ENCODE measurements around the gene TDRD7.

The TDRD7 gene

GRCh38 chr9:97386733-97387503 is 25.0 kb upstream of the TDRD7 start:
- DNase-seq (ENCODE audit: insufficient read length, low spot score), result peak; percentile 55
- FAIRE-seq, result no peak

GRCh38 chr9:97387504-97387886 is 24.4 kb upstream of the TDRD7 start:
- no peak for DNase-seq (ENCODE audit: insufficient read length, low spot score)
- no peak for FAIRE-seq

- FAIRE-seq, result no peak
- DNase-seq (ENCODE audit: insufficient read length, low spot score), result no peak
These were observed 23.8 kb upstream of the TDRD7 start for GRCh38 chr9:97387936-97388684.

DNA sequence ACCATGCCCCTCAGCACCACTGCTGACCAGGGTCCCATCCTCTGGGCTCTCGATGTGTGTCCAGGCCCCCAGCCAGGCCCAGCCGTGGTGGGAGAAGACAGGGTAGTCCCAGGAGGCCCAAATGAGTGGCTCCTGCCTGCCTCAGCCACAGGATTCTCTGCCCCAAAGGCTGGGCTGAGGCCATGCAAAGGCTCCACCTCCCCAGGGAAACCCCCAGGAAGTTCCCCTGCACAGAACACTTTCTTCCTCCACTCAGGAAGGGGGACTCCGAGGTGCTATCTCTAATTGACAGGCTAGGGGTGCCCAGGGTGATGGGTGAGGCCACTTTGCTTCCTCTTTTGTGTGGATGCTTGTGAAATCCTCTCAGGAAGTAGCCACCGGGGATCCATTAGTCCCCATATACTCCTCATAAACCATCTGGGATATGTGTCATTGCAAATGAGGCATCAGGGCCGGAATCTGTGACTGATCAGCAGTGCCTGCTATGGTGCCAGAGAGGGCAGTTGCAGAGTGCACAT is 23.1 kb upstream of the TDRD7 start:
- DNase-seq (ENCODE audit: insufficient read length, low spot score), result no peak
- FAIRE-seq, result no peak

GRCh38 chr9:97389249-97389648 is 22.6 kb upstream of the TDRD7 start:
- DNase-seq (ENCODE audit: insufficient read length, low spot score), result no peak
- FAIRE-seq, result no peak

GRCh38 chr9:97390791-97391406 is 21.0 kb upstream of the TDRD7 start:
- FAIRE-seq, result no peak

GRCh38 chr9:97394881-97395280 is 17.0 kb upstream of the TDRD7 start:
- no peak for FAIRE-seq
- DNase-seq (ENCODE audit: insufficient read length, low spot score), result no peak

More at GRCh38 chr9:97390791-97391406, 21.0 kb upstream of the TDRD7 start:
- DNase-seq (ENCODE audit: insufficient read length, low spot score), result no peak

DNA sequence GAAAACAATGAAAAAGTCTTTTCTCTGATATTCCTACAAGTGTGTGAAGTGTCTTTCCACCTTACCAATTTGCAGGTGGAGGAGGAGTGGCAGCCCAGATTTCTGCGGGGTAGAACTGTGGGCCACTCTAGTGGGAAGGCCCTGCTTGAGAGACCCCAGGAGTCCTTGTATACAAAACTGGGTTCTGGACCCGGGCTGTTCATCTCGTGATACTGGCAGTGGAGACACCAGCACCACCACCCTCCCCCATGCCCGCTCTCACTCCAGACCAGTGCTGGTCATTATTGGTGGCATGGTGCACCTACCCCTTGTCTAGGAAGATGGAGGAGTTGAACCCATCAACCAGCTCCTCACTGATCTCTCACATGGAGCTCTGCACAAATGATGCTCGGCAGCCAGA is 16.2 kb upstream of the TDRD7 start:
- FAIRE-seq, result no peak
- DNase-seq (ENCODE audit: insufficient read length, low spot score), result no peak

GRCh38 chr9:97396256-97396655 is 15.6 kb upstream of the TDRD7 start:
- no peak for FAIRE-seq
- no peak for DNase-seq (ENCODE audit: insufficient read length, low spot score)

- DNase-seq (ENCODE audit: insufficient read length, low spot score) (no peak), FAIRE-seq (no peak)
These were observed 14.7 kb upstream of the TDRD7 start for GRCh38 chr9:97397220-97397619.

DNA sequence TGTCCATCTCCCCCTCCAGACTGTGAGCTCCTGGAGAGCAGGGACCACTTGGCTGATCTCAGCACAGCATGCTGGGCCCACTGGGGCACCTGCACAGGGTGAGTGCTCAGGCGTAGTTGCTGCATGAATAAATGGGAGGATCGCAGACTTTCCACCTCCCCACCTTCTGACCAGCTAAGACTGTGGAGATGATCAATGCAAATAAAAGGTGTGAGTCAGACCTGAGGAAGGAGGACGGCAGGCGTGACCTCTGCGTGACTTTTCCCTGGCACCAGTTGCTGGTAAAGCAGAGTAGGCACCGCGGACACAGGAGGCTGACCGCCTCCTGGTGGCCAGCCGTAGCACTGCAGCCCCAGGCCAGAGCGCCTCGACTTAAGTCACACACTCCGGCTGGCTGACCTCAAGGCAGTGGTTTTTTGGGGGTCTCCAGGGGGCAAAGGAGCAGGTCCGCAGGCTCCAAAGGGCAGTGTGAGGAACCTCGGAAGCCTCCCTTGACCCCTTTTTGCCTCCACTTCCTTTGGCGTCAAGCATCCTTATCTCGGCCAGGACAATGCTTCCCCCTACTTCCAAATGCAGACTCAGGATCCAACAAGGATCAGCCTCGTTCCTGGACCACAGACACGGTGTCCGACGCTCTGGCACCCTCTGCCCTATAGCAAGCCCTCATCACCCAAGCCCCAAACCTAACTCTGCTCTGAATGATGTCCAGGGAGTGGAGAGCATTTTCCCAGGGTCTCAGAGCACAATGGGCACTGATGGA is 12.7 kb upstream of the TDRD7 start:
- peak; percentile 70 for FAIRE-seq

GRCh38 chr9:97403746-97404316 is 8.1 kb upstream of the TDRD7 start:
- FAIRE-seq, result no peak
- no peak for DNase-seq (ENCODE audit: insufficient read length, low spot score)

More for the DNA sequence above, 12.7 kb upstream of the TDRD7 start:
- DNase-seq (ENCODE audit: insufficient read length, low spot score), result peak; percentile 75

- FAIRE-seq (no peak), DNase-seq (ENCODE audit: insufficient read length, low spot score) (no peak)
These were observed 6.3 kb upstream of the TDRD7 start for GRCh38 chr9:97405551-97405950.

GRCh38 chr9:97406620-97407177 is 5.2 kb upstream of the TDRD7 start:
- no peak for DNase-seq (ENCODE audit: insufficient read length, low spot score)

GRCh38 chr9:97408562-97408961 is 3.3 kb upstream of the TDRD7 start:
- DNase-seq (ENCODE audit: insufficient read length, low spot score) (no peak), FAIRE-seq (no peak)

More at GRCh38 chr9:97406620-97407177, 5.2 kb upstream of the TDRD7 start:
- FAIRE-seq, result no peak

DNA sequence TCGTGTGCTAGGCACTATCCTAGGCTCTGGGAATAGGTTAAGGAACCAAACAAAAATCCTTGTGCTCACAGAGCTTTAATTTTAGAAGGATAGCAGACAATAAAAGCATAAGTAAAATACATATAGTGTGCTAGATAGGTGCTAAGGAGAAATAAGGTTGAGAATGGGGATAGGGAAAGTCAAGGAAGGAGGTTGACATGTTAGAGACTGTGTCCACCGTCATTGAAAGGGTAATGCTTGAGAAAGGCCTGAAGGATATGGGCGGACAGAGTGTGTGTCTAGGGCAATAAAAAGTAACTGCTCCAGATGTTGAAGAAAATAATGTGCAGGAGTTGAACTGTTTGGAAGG is 482 bp upstream of the TDRD7 start:
- no peak for DNase-seq (ENCODE audit: insufficient read length, low spot score)
- FAIRE-seq, result no peak

- DNase-seq (ENCODE audit: insufficient read length, low spot score) (peak; percentile 22), FAIRE-seq (no peak)
These were observed 910 bp downstream of the TDRD7 start for GRCh38 chr9:97412626-97413385.

DNA sequence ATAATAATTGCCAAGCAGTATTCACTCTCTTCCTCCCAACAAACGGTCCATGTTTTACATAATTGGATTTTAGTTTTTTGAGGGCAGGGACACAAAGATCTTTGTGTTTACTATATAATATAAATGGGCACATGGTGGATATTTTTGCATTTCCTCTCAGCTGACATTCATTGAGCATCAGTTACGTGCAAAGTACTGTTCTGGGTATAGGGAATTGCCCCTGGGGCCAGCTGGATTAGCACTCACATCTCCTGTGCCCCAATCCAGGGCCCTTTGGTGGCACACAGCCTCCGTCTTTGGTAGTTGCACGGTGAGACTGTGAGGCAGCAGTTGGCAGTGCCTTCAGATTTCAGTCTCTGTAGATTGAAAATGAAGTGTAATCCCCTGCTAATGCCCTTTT is 1.6 kb downstream of the TDRD7 start:
- no peak for DNase-seq (ENCODE audit: insufficient read length, low spot score)
- no peak for FAIRE-seq

DNA sequence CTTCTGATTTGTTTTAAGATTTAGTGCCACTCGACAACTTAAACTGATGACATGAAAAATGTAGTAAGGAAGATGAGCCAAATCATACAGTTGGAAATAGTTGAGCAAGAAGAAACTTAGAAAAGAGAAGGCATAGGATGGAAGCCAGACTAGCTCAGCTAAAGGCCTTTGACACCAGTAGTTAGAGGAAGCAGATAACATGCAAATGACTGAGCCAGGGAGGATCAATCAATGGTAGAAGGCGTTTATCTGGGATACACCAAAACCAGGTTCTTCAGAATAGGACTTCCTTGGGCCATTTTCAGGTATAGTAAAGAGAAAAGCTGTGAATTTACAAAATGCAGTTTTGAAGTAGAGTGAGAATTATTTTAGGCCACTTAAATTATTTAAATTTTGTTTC is 3.2 kb downstream of the TDRD7 start:
- DNase-seq (ENCODE audit: insufficient read length, low spot score) (no peak), FAIRE-seq (no peak)

All from HTR-8/SVneo (cell line).